Activated naive CD8-positive, alpha-beta T cell treated with anti-CD3 and anti-CD28 coated beads, Interleukin-2, amount 10 ng/mL, durations not matched to agents 7 days and 5 days (primary cell): ENCODE results near the gene HOXC10. TPM values are rescaled to one million over a fixed set of nuclear protein-coding genes. Genes with fewer than 3 reads are reported as not detected.

ENCODE experiments used
- ATAC-seq: fragments of 150-1000 bp; cut with Tn5 transposase; one replicate; pipeline ENCODE4 v1.10.0; 2021; ENCODE audit warnings: low read depth, moderate library complexity
- POLR2A ChIA-PET: fragments of 350-600 bp; sonication (Branson Sonifier 250); formaldehyde crosslinking; loops from one replicate; lab custom pipeline; 2021; ENCODE audit warnings: antibody characterized with exemption; lab: Charles Lee
- DNase-seq: peaks from one replicate; pipeline ENCODE4 v3.0.0; 2021
- H3K27ac Mint-ChIP-seq: one replicate; pipeline ENCODE4 v1.8.0; 2022; ENCODE audit warnings: mild to moderate bottlenecking, mixed read lengths
- H3K27me3 Mint-ChIP-seq: one replicate; pipeline ENCODE4 v1.8.0; 2022; ENCODE audit warnings: mild to moderate bottlenecking, moderate library complexity, mixed read lengths
- H3K36me3 Mint-ChIP-seq: one replicate; pipeline ENCODE4 v1.8.0; 2021; ENCODE audit warnings: mild to moderate bottlenecking, mixed read lengths
- H3K4me1 Mint-ChIP-seq: one replicate; pipeline ENCODE4 v1.8.0; 2021; ENCODE audit warnings: mixed read lengths
- H3K4me3 Mint-ChIP-seq: one replicate; pipeline ENCODE4 v1.8.0; 2022; ENCODE audit warnings: mild to moderate bottlenecking, moderate library complexity, mixed read lengths
- H3K9me3 Mint-ChIP-seq: one replicate; pipeline ENCODE4 v1.8.0; 2021; ENCODE audit warnings: mixed read lengths
- total RNA-seq, 2 experiments: library from RNA; stranded (reverse); gene quantifications; one replicate each; pipeline ENCODE4 v1.2.3, GENCODE V29; 2021

Gene HOXC10
- total RNA-seq, 2 experiments from 2014 or later = not detected

GRCh38 chr12:53944907-53945847 lies 39.8 kb upstream of the HOXC10 start:
- peaks cover 2% of the 10 kb centered on the region for H3K4me1 Mint-ChIP-seq
- no peaks in the 10 kb centered on the region for H3K36me3 Mint-ChIP-seq
- no peaks in the 10 kb centered on the region for H3K9me3 Mint-ChIP-seq
- DNase-seq (no peak), ATAC-seq (no peak)
- POLR2A ChIA-PET = no interaction called here
- no peak overlapping the region for H3K4me3 Mint-ChIP-seq
- H3K27me3 Mint-ChIP-seq = peaks cover 96% of the 10 kb centered on the region
- H3K27ac Mint-ChIP-seq = no peak overlapping the region

- DNase-seq (no peak), ATAC-seq (no peak)
- POLR2A ChIA-PET = no interaction called here
- Mint-ChIP-seq H3K27me3 (peaks cover 100% of the 10 kb centered on the region), H3K27ac (no peak overlapping the region), H3K4me1 (peaks cover 2% of the 10 kb centered on the region), H3K9me3 (no peaks in the 10 kb centered on the region), H3K36me3 (no peaks in the 10 kb centered on the region), H3K4me3 (no peak overlapping the region)
These were observed 37.2 kb upstream of the HOXC10 start for GRCh38 chr12:53947743-53948142.

GRCh38 chr12:53948650-53949593 lies 36.0 kb upstream of the HOXC10 start:
- Mint-ChIP-seq H3K27ac (no peak overlapping the region), H3K36me3 (no peaks in the 10 kb centered on the region)
- no peak for ATAC-seq

GRCh38 chr12:53949631-53950436 lies 35.1 kb upstream of the HOXC10 start:
- Mint-ChIP-seq H3K36me3 (no peaks in the 10 kb centered on the region), H3K4me1 (peaks cover 2% of the 10 kb centered on the region), H3K9me3 (no peaks in the 10 kb centered on the region), H3K27ac (no peak overlapping the region), H3K27me3 (peaks cover 100% of the 10 kb centered on the region), H3K4me3 (no peak overlapping the region)
- DNase-seq = no peak
- no peak for ATAC-seq
- POLR2A ChIA-PET = no interaction called here

More at GRCh38 chr12:53948650-53949593, 36.0 kb upstream of the HOXC10 start:
- peaks cover 4% of the 10 kb centered on the region for H3K4me1 Mint-ChIP-seq
- POLR2A ChIA-PET = no interaction called here
- no peak overlapping the region for H3K4me3 Mint-ChIP-seq
- peaks cover 100% of the 10 kb centered on the region for H3K27me3 Mint-ChIP-seq
- H3K9me3 Mint-ChIP-seq = no peaks in the 10 kb centered on the region
- no peak for DNase-seq

- Mint-ChIP-seq H3K4me1 (peaks cover 2% of the 10 kb centered on the region), H3K36me3 (no peaks in the 10 kb centered on the region), H3K27ac (peak overlapping the region; percentile 25), H3K27me3 (peaks cover 97% of the 10 kb centered on the region), H3K9me3 (no peaks in the 10 kb centered on the region), H3K4me3 (no peak overlapping the region)
- no peak for DNase-seq
- POLR2A ChIA-PET = no interaction called here
- no peak for ATAC-seq
These were observed 34.5 kb upstream of the HOXC10 start for GRCh38 chr12:53950437-53950773.

- Mint-ChIP-seq H3K4me3 (peak overlapping the region; percentile 16), H3K9me3 (no peaks in the 10 kb centered on the region), H3K27me3 (peaks cover 97% of the 10 kb centered on the region), H3K36me3 (no peaks in the 10 kb centered on the region), H3K4me1 (peaks cover 4% of the 10 kb centered on the region), H3K27ac (peak overlapping the region; percentile 68)
- DNase-seq (peak; percentile 43), ATAC-seq (no peak)
- POLR2A ChIA-PET = no interaction called here
These were observed 34.0 kb upstream of the HOXC10 start for GRCh38 chr12:53950789-53951576.

- peak overlapping the region; percentile 68 for H3K27ac Mint-ChIP-seq
- H3K4me3 Mint-ChIP-seq = no peak overlapping the region
- peaks cover 97% of the 10 kb centered on the region for H3K27me3 Mint-ChIP-seq
- no peak for ATAC-seq
- H3K4me1 Mint-ChIP-seq = peaks cover 5% of the 10 kb centered on the region
- POLR2A ChIA-PET = no interaction called here
- no peaks in the 10 kb centered on the region for H3K36me3 Mint-ChIP-seq
- no peaks in the 10 kb centered on the region for H3K9me3 Mint-ChIP-seq
- peak; percentile 49 for DNase-seq
These were observed 33.2 kb upstream of the HOXC10 start for GRCh38 chr12:53951577-53952334.

- Mint-ChIP-seq H3K36me3 (no peaks in the 10 kb centered on the region), H3K4me3 (peak overlapping the region; percentile 28), H3K9me3 (no peaks in the 10 kb centered on the region), H3K4me1 (peaks cover 5% of the 10 kb centered on the region), H3K27ac (peak overlapping the region; percentile 21), H3K27me3 (peaks cover 97% of the 10 kb centered on the region)
- DNase-seq (peak; percentile 47), ATAC-seq (no peak)
- POLR2A ChIA-PET = interaction anchor here (0.5 kb wide), 1 partner anchor 499 kb away, joined by 4 read pairs; no protein-coding TSS in a partner anchor
These were observed 32.6 kb upstream of the HOXC10 start for GRCh38 chr12:53952335-53952694.

- H3K9me3 Mint-ChIP-seq = no peaks in the 10 kb centered on the region
- H3K4me1 Mint-ChIP-seq = peaks cover 5% of the 10 kb centered on the region
- H3K36me3 Mint-ChIP-seq = no peaks in the 10 kb centered on the region
- no peak overlapping the region for H3K4me3 Mint-ChIP-seq
- H3K27me3 Mint-ChIP-seq = peaks cover 97% of the 10 kb centered on the region
- ATAC-seq (no peak), DNase-seq (peak; percentile 47)
- POLR2A ChIA-PET = interaction anchor here (0.5 kb wide), 1 partner anchor 500 kb away, joined by 4 read pairs; no protein-coding TSS in a partner anchor
- peak overlapping the region; percentile 56 for H3K27ac Mint-ChIP-seq
These were observed 31.8 kb upstream of the HOXC10 start for GRCh38 chr12:53952871-53953734.

- no peaks in the 10 kb centered on the region for H3K36me3 Mint-ChIP-seq
- ATAC-seq = no peak
- H3K27me3 Mint-ChIP-seq = peaks cover 95% of the 10 kb centered on the region
- POLR2A ChIA-PET = no interaction called here
- no peak for DNase-seq
- H3K9me3 Mint-ChIP-seq = no peaks in the 10 kb centered on the region
- peaks cover 5% of the 10 kb centered on the region for H3K4me1 Mint-ChIP-seq
- peak overlapping the region; percentile 56 for H3K27ac Mint-ChIP-seq
- H3K4me3 Mint-ChIP-seq = no peak overlapping the region
These were observed 30.9 kb upstream of the HOXC10 start for GRCh38 chr12:53953831-53954693.
